Astrocyte (in vitro differentiated cells and primary cell): Measurements from ENCODE around the gene OLA1. TPM values are rescaled to one million over a fixed set of nuclear protein-coding genes. Genes with fewer than 3 reads are reported as not detected.
"Not testable (repeated sequence)": the region's sequence is repeated elsewhere in the genome, so short reads cannot be mapped to it uniquely, and the experiment has no call there.

Experiments used
- DNase-seq: peaks from one replicate; pipeline ENCODE4 v3.0.0-alpha.2; 2010; ENCODE audit warnings: low read depth
- FAIRE-seq: peaks from 2 replicates; lab custom pipeline; 2011; peaks lifted over from hg19 to GRCh38; lab: Jason Lieb, UNC
- H2AFZ ChIP-seq: 2 replicates; pipeline ENCODE4 v1.6.0; 2012; ENCODE audit warnings: low read depth, low read length, inconsistent platforms
- H3K27ac ChIP-seq: 2 replicates; pipeline ENCODE4 v1.5.1; 2011; ENCODE audit warnings: low read depth, low read length, inconsistent platforms
- H3K27me3 ChIP-seq: 2 replicates; pipeline ENCODE4 v1.6.0; 2011; ENCODE audit warnings: low read length, inconsistent platforms; ENCODE audit not compliant: insufficient read depth
- H3K36me3 ChIP-seq: 2 replicates; pipeline ENCODE4 v1.5.1; 2011; ENCODE audit warnings: low read length, inconsistent platforms; ENCODE audit not compliant: insufficient read depth
- H3K4me1 ChIP-seq: 2 replicates; pipeline ENCODE4 v1.5.1; 2011; ENCODE audit warnings: low read length, inconsistent platforms; ENCODE audit not compliant: insufficient read depth
- H3K4me2 ChIP-seq: 2 replicates; pipeline ENCODE4 v1.6.0; 2012; ENCODE audit warnings: low read length, inconsistent platforms
- H3K4me3 ChIP-seq: 2 replicates; pipeline ENCODE4 v1.5.1; 2011; ENCODE audit warnings: low read depth, mild to moderate bottlenecking, low read length, inconsistent platforms; ENCODE audit not compliant: insufficient read depth
- H3K79me2 ChIP-seq: 2 replicates; pipeline ENCODE4 v1.6.0; 2012; ENCODE audit warnings: mild to moderate bottlenecking, low read length, inconsistent platforms; ENCODE audit not compliant: insufficient read depth
- H3K9ac ChIP-seq: 2 replicates; pipeline ENCODE4 v1.6.0; 2012; ENCODE audit warnings: mild to moderate bottlenecking, low read length, inconsistent platforms
- H3K9me3 ChIP-seq: 2 replicates; pipeline ENCODE4 v1.5.1; 2012; ENCODE audit warnings: low read depth, mild to moderate bottlenecking, low read length, inconsistent platforms; ENCODE audit not compliant: insufficient read depth
- H4K20me1 ChIP-seq: 2 replicates; pipeline ENCODE4 v1.6.0; 2012; ENCODE audit warnings: low read length, inconsistent platforms; ENCODE audit not compliant: insufficient read depth
- H3K27ac Mint-ChIP-seq: one replicate; pipeline ENCODE4 v1.8.0; 2021; ENCODE audit warnings: mild to moderate bottlenecking, mixed read lengths; ENCODE audit not compliant: unreplicated experiment
- H3K27me3 Mint-ChIP-seq: one replicate; pipeline ENCODE4 v1.8.0; 2021; ENCODE audit warnings: low read depth, mixed read lengths; ENCODE audit not compliant: unreplicated experiment
- H3K36me3 Mint-ChIP-seq: one replicate; pipeline ENCODE4 v1.8.0; 2021; ENCODE audit warnings: low read depth, mixed read lengths; ENCODE audit not compliant: unreplicated experiment
- H3K4me1 Mint-ChIP-seq: one replicate; pipeline ENCODE4 v1.8.0; 2021; ENCODE audit warnings: low read depth, mixed read lengths; ENCODE audit not compliant: unreplicated experiment
- H3K4me3 Mint-ChIP-seq: one replicate; pipeline ENCODE4 v1.8.0; 2021; ENCODE audit warnings: mild to moderate bottlenecking, moderate library complexity, mixed read lengths; ENCODE audit not compliant: unreplicated experiment
- H3K9me3 Mint-ChIP-seq: one replicate; pipeline ENCODE4 v1.8.0; 2021; ENCODE audit warnings: mild to moderate bottlenecking, mixed read lengths; ENCODE audit not compliant: unreplicated experiment
- EZH2 ChIP-seq: IDR thresholded peaks from 2 replicates; pipeline ENCODE4 v1.6.1; 2012; ENCODE audit warnings: mild to moderate bottlenecking, low read length, inconsistent platforms; ENCODE audit not compliant: insufficient read depth
- total RNA-seq: library from RNA; stranded (reverse); gene quantifications from 2 replicates; pipeline ENCODE4 v1.2.1, GENCODE V29; 2021
- TF ChIP-seq, protein P1 (sequence below): IDR thresholded peaks from 2 replicates; pipeline ENCODE4 v1.5.1; 2011; ENCODE audit warnings: low read depth, mild to moderate bottlenecking, inconsistent platforms, low read length, moderate library complexity; ENCODE audit not compliant: insufficient read depth

Gene OLA1
- total RNA-seq, 1 donor from 2014 or later, result 104 TPM

DNA sequence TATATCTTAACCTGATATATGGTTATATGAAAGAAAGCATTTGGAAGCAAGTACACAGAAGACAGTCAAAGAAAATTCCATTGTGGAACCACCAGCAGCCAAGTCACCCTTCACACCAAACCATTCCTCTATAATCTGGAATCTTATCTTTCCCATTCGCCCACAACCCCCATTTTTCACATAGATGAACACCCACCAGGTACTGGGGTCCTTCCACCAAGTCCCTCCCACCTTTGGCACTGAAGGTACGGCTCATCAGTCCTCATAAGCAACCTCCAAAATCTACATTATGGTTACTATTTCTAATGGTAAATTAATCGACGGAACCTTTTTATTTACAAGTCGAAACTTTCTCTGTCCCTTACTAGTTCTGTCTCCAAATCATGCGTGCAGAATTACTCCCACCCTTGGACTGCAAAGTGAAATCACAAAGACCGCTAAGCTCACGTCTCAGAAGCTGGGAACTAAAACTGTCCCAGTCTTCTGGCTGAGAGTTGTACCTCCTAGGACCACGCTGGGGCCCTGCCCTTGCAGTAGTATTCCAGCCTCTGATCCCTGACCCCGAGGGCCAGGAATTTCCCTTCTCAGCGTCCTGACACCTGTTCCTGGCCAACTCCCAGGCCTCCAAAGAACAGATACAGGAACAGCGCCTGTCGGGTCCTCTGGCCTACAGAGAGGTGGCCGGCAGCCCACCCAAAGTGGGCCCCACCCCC lies 702 bp downstream of the OLA1 start:
- TF ChIP-seq, protein P1, sequence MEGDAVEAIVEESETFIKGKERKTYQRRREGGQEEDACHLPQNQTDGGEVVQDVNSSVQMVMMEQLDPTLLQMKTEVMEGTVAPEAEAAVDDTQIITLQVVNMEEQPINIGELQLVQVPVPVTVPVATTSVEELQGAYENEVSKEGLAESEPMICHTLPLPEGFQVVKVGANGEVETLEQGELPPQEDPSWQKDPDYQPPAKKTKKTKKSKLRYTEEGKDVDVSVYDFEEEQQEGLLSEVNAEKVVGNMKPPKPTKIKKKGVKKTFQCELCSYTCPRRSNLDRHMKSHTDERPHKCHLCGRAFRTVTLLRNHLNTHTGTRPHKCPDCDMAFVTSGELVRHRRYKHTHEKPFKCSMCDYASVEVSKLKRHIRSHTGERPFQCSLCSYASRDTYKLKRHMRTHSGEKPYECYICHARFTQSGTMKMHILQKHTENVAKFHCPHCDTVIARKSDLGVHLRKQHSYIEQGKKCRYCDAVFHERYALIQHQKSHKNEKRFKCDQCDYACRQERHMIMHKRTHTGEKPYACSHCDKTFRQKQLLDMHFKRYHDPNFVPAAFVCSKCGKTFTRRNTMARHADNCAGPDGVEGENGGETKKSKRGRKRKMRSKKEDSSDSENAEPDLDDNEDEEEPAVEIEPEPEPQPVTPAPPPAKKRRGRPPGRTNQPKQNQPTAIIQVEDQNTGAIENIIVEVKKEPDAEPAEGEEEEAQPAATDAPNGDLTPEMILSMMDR, result no peak
- no peak for TF ChIP-seq EZH2

DNA sequence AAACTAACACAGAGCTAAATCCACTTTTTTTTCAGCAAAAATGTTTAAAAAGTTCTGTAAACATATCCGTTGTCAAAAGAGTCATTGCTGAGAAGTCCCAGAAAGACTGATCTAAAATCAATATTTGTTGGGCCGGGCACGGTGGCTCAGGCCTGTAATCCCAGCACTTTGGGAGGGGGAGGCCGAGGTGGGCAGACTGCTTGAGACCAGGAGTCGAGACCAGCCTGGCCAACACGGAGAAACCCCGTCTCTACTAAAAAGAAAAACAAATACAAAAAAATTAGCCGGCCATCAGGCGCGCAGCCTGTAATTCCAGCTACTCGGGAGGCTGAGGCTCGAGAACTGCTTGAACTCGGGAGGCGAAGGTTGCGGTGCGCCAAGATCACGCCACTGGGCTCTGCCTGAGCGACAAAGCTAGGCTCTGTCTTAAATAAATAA lies 1.4 kb downstream of the OLA1 start:
- no peak overlapping the region for H3K9ac ChIP-seq
- no peak overlapping the region for H3K4me3 ChIP-seq
- no peak overlapping the region for H3K27ac Mint-ChIP-seq
- no peaks in the 10 kb centered on the region for H3K27me3 ChIP-seq
- peaks cover 11% of the 10 kb centered on the region for H3K4me1 ChIP-seq
- peak overlapping the region; percentile 87 for H3K4me3 Mint-ChIP-seq
- H3K4me1 Mint-ChIP-seq, result peaks cover 10% of the 10 kb centered on the region
- TF ChIP-seq, protein P1, result no peak
- TF ChIP-seq EZH2, result no peak
- H3K79me2 ChIP-seq, result peaks cover 63% of the 10 kb centered on the region
- H3K9me3 ChIP-seq, result no peaks in the 10 kb centered on the region
- H3K36me3 Mint-ChIP-seq, result peaks cover 5% of the 10 kb centered on the region
- H3K36me3 ChIP-seq, result peaks cover 5% of the 10 kb centered on the region
- H3K9me3 Mint-ChIP-seq, result no peaks in the 10 kb centered on the region
- peaks cover 37% of the 10 kb centered on the region for H4K20me1 ChIP-seq
- no peaks in the 10 kb centered on the region for H3K27me3 Mint-ChIP-seq
- DNase-seq (no peak), FAIRE-seq (no peak)
- H2AFZ ChIP-seq, result no peak overlapping the region
- peak overlapping the region; percentile 96 for H3K4me2 ChIP-seq
- no peak overlapping the region for H3K27ac ChIP-seq

More for the DNA sequence above, 702 bp downstream of the OLA1 start:
- H3K27ac Mint-ChIP-seq, result peak overlapping the region; percentile 29
- H3K9me3 Mint-ChIP-seq, result no peaks in the 10 kb centered on the region
- H3K4me2 ChIP-seq, result peak overlapping the region; percentile 96
- peaks cover 11% of the 10 kb centered on the region for H3K4me1 ChIP-seq
- peak overlapping the region; percentile 87 for H3K4me3 ChIP-seq
- H3K27me3 Mint-ChIP-seq, result no peaks in the 10 kb centered on the region
- H3K4me3 Mint-ChIP-seq, result peak overlapping the region; percentile 87
- DNase-seq (peak; percentile 12), FAIRE-seq (no peak)
- H3K4me1 Mint-ChIP-seq, result peaks cover 10% of the 10 kb centered on the region
- H3K9me3 ChIP-seq, result no peaks in the 10 kb centered on the region
- H3K27me3 ChIP-seq, result no peaks in the 10 kb centered on the region
- H3K79me2 ChIP-seq, result peaks cover 56% of the 10 kb centered on the region
- peaks cover 5% of the 10 kb centered on the region for H3K36me3 ChIP-seq
- peaks cover 3% of the 10 kb centered on the region for H3K36me3 Mint-ChIP-seq
- H3K27ac ChIP-seq, result peak overlapping the region; percentile 81
- H3K9ac ChIP-seq, result peak overlapping the region; percentile 91
- peak overlapping the region; percentile 98 for H2AFZ ChIP-seq
- peaks cover 31% of the 10 kb centered on the region for H4K20me1 ChIP-seq

DNA sequence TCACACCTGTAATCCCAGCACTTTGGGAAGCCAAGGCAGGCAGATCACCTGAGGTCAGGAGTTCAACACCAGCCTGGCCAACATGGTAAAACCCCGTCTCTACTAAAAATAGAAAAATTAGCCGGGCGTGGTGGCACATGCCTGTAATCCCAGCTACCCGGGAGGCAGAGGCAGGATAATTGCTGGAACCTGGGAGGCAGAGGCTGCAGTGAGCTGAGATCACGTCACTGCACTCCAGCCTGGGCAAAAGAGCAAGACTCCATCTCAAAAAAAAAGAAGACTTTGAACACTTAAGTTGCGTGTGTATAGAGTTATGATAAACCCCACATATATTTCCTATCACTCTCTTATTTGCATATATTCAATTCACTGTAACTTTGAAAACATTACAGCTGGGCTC lies 2.7 kb downstream of the OLA1 start:
- not testable (repeated sequence) for H3K27ac Mint-ChIP-seq

More for the DNA sequence above, 2.7 kb downstream of the OLA1 start:
- H3K9me3 Mint-ChIP-seq, H3K36me3 ChIP-seq, H3K36me3 Mint-ChIP-seq, H3K4me3 ChIP-seq, H3K4me2 ChIP-seq, H3K4me3 Mint-ChIP-seq, FAIRE-seq, H3K9ac ChIP-seq, H3K27ac ChIP-seq, H3K27me3 Mint-ChIP-seq, H3K27me3 ChIP-seq, H2AFZ ChIP-seq, DNase-seq, H3K9me3 ChIP-seq: not testable (repeated sequence)
- peaks cover 75% of the 10 kb centered on the region for H3K79me2 ChIP-seq
- H3K4me1 Mint-ChIP-seq, result peaks cover 10% of the 10 kb centered on the region
- H3K4me1 ChIP-seq, result peaks cover 11% of the 10 kb centered on the region
- H4K20me1 ChIP-seq, result peaks cover 46% of the 10 kb centered on the region
